Common myeloid progenitor, CD34-positive (primary cell): ENCODE results near the gene COL12A1.

Source experiments
- CTCF ChIA-PET: fragments of 350-600 bp; sonication (Branson Sonifier 250); formaldehyde crosslinking; loops from one replicate; lab custom pipeline; 2021; ENCODE audit warnings: antibody characterized with exemption; lab: Charles Lee
- POLR2A ChIA-PET: fragments of 350-600 bp; sonication (Branson Sonifier 250); formaldehyde crosslinking; loops from one replicate; lab custom pipeline; 2021; ENCODE audit warnings: antibody characterized with exemption; lab: Charles Lee
- DNase-seq, 3 donors: peaks; one replicate each; pipeline versions ENCODE4 v3.0.0 to v3.0.0-alpha.2; 2013
- H3K27ac ChIP-seq, 2 experiments: 1 replicate in 1 of 2; 2 replicates in 1 of 2; pipeline ENCODE4 v1.7.0; 2013; ENCODE audit warnings: inconsistent platforms in 2 of 2, low read length in 2 of 2, mild to moderate bottlenecking in 2 of 2, low read depth in 1 of 2, moderate library complexity in 1 of 2; ENCODE audit not compliant: severe bottlenecking in 2 of 2, insufficient read depth in 1 of 2, poor library complexity in 1 of 2
- H3K27me3 ChIP-seq, 5 experiments: replicated peaks in 2 of 5; 1 replicate in 3 of 5; 2 replicates in 2 of 5; pipeline versions ENCODE4 v1.6.1 to v1.7.0; 2013; ENCODE audit warnings: low read length in 4 of 5, mild to moderate bottlenecking in 2 of 5, moderate library complexity in 2 of 5, inconsistent platforms in 1 of 5; ENCODE audit not compliant: insufficient read depth in 5 of 5, control insufficient read depth in 4 of 5
- H3K36me3 ChIP-seq, 4 experiments: 1 replicate in 2 of 4; 2 replicates in 2 of 4; pipeline versions ENCODE4 v1.6.1 to v1.7.0; 2013; ENCODE audit warnings: low read length in 3 of 4, control low read depth in 1 of 4, mild to moderate bottlenecking in 1 of 4; ENCODE audit not compliant: control insufficient read depth in 4 of 4, insufficient read depth in 4 of 4
- H3K4me1 ChIP-seq, 4 experiments: 1 replicate in 3 of 4; 2 replicates in 1 of 4; pipeline versions ENCODE4 v1.6.1 to v1.7.1; 2013; ENCODE audit warnings: low read length in 3 of 4, mild to moderate bottlenecking in 3 of 4, control low read depth in 1 of 4, inconsistent platforms in 1 of 4, moderate library complexity in 1 of 4; ENCODE audit not compliant: control insufficient read depth in 4 of 4, insufficient read depth in 4 of 4; ENCODE audit errors: control extremely low read depth in 1 of 4
- H3K4me3 ChIP-seq, 7 experiments: 1 replicate in 4 of 7; 2 replicates in 3 of 7; pipeline versions ENCODE4 v1.5.1 to v1.7.0; 2013; ENCODE audit warnings: mild to moderate bottlenecking in 7 of 7, low read length in 6 of 7, moderate library complexity in 6 of 7, inconsistent platforms in 2 of 7, low read depth in 2 of 7, control low read depth in 1 of 7; ENCODE audit not compliant: insufficient read depth in 4 of 7, control insufficient read depth in 1 of 7; ENCODE audit errors: extremely low read depth in 1 of 7
- H3K9me3 ChIP-seq, 5 experiments: 1 replicate in 4 of 5; 2 replicates in 1 of 5; pipeline versions ENCODE4 v1.6.1 to v1.7.1; 2013; ENCODE audit warnings: low read length in 4 of 5, mild to moderate bottlenecking in 2 of 5, inconsistent platforms in 1 of 5, low read depth in 1 of 5, moderate library complexity in 1 of 5; ENCODE audit not compliant: control insufficient read depth in 4 of 5, insufficient read depth in 2 of 5; ENCODE audit errors: control extremely low read depth in 1 of 5
- WGBS: methylation state at CpG from one replicate; pipeline ENCODE4 v1.1.5; 2013; ENCODE audit not compliant: insufficient coverage; 5-methylcytosine and 5-hydroxymethylcytosine counted together

COL12A1 gene

DNA sequence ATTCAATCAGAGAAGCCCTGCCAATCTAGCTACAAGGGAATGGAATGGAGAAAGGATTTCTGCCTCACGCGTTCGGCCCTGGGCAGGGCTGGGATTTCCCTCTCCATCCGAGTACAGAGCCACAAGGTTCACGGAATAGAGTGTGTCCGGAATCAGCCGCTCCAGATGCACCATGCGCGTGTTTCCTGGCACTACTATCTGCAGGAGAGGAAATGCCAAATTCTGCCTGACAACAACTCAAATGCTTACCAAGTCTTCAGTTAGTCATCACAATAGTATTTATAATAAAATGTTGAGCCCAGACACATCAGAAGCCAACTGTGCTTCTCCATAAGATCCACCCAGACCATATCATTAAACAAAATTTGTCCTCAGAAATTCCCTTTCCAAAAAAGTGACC lies 75.1 kb downstream of the COL12A1 start:
- H3K9me3 ChIP-seq: no peaks in the 10 kb centered on the region
- no peaks in the 10 kb centered on the region for H3K36me3 ChIP-seq
- H3K4me1 ChIP-seq: no peaks in the 10 kb centered on the region
- H3K4me3 ChIP-seq: no peak overlapping the region
- 95% methylated on average over 7 of the region's 9 CpGs for WGBS
- DNase-seq: no peak
- ChIA-PET CTCF (no interaction called here), POLR2A (no interaction called here)
- H3K27ac ChIP-seq: no peak overlapping the region
- no peaks in the 10 kb centered on the region for H3K27me3 ChIP-seq

DNA sequence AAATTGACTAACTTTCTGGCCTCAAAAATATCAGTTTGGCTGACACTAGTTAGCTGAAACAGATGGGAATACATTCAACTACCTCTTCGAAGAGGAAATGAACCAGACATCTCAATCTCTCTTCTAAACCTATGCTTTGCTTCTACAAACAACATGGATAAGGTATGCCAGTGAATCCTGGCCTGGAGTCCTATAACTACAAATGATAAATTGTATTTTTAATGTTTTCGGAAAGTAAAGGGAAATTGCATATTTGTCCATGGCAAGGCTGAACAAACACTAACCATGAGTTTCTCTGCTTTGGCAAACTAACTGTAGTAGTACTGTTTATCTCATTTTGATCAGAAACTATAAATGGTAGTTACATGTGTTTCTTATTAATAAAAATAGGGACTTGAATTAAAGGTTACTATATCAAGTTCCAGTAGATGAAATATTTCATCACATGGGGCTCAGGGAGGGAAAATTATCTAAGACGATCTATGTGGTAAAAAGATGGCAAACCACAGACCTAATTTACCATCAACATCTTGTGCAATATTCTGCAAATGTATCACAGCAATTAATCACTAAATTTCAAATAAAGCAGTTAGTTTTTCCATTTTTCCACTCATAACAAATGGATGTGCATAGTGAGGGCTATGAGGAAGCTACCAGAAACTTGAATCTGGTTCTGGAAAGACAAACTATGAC lies 76.8 kb downstream of the COL12A1 start:
- WGBS: no CpG with 5 or more reads among the region's 3 CpGs
- Histone ChIP-seq H3K4me3 (no peak overlapping the region), H3K36me3 (no peaks in the 10 kb centered on the region), H3K9me3 (no peaks in the 10 kb centered on the region), H3K27ac (no peak overlapping the region), H3K27me3 (no peaks in the 10 kb centered on the region), H3K4me1 (no peaks in the 10 kb centered on the region)
- ChIA-PET POLR2A (interaction anchor here (0.8 kb wide), 1 partner anchor 9 kb away, joined by 3 read pairs; no protein-coding TSS in a partner anchor), CTCF (no interaction called here)
- DNase-seq: no peak

DNA sequence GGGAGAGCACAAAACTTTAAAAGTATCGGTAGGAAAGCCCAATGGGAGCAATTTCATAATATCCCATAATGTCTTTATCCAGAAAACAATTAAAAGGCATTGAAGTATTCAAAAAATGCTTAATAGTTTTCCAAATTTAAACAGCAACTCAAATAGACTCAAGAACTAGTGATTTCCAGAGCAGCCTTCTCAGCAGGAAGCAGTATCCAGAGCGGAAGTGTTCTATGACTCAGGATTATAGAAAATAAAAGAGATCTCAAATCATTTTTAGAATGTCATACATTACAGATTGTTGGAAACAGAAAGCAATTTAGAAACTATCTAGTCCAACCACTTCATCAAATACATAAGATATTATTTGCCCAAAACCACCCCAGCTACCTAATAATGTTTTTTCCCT lies 79.3 kb downstream of the COL12A1 start:
- no peak overlapping the region for H3K27ac ChIP-seq
- H3K9me3 ChIP-seq: no peaks in the 10 kb centered on the region
- H3K4me1 ChIP-seq: no peaks in the 10 kb centered on the region
- DNase-seq: no peak
- H3K36me3 ChIP-seq: no peaks in the 10 kb centered on the region
- ChIA-PET POLR2A (no interaction called here), CTCF (no interaction called here)
- 100% methylated on average over 1 of the region's 2 CpGs for WGBS
- H3K4me3 ChIP-seq: no peak overlapping the region
- H3K27me3 ChIP-seq: no peaks in the 10 kb centered on the region

DNA sequence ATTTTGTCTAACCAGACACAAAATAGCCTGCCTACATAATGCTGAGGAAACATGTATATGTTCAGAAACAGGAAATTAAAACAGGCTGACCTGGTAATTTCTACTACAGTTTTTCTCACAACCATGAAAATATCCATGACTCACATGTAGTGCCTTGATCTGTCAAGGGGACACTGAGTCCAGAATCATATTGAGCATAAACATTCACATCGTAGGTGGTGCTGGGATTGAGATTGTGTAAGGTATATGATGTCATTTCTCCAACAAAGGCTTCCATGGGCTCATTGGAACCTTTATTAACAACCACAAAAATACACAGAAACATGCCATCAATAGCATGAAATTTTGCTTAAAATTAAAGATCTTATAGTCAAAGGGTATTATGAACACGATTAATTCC lies 80.9 kb downstream of the COL12A1 start:
- Histone ChIP-seq H3K4me3 (no peak overlapping the region), H3K36me3 (no peaks in the 10 kb centered on the region), H3K9me3 (no peaks in the 10 kb centered on the region), H3K4me1 (no peaks in the 10 kb centered on the region), H3K27ac (no peak overlapping the region), H3K27me3 (no peaks in the 10 kb centered on the region)
- ChIA-PET CTCF (no interaction called here), POLR2A (no interaction called here)
- DNase-seq: no peak
- no CpG with 5 or more reads among the region's 2 CpGs for WGBS

DNA sequence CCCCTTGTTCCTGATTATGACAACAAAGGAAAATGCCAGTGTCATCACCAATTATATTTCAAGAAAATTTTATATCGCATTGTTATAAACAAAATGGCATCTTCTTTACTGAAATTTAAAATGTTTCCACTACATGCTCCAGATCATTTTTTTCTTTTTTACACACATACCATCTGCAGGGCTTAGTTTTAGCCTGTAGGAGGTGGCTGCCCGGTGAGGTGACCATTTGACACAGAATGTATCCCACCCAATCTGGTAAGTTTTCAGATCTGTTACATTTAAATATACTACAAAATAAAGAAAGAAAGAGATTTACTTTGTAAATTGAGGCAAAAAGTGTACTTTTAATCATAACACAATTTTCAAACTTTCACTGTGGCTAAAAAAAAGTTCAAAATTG lies 81.8 kb downstream of the COL12A1 start:
- ChIA-PET POLR2A (no interaction called here), CTCF (no interaction called here)
- no peak for DNase-seq
- no peaks in the 10 kb centered on the region for H3K36me3 ChIP-seq
- no CpG with 5 or more reads among the region's 2 CpGs for WGBS
- no peak overlapping the region for H3K27ac ChIP-seq
- H3K9me3 ChIP-seq: no peaks in the 10 kb centered on the region
- H3K4me1 ChIP-seq: peaks cover 0 to 2% (median 0%) of the 10 kb centered on the region in 4 experiments
- no peaks in the 10 kb centered on the region for H3K27me3 ChIP-seq
- no peak overlapping the region for H3K4me3 ChIP-seq

DNA sequence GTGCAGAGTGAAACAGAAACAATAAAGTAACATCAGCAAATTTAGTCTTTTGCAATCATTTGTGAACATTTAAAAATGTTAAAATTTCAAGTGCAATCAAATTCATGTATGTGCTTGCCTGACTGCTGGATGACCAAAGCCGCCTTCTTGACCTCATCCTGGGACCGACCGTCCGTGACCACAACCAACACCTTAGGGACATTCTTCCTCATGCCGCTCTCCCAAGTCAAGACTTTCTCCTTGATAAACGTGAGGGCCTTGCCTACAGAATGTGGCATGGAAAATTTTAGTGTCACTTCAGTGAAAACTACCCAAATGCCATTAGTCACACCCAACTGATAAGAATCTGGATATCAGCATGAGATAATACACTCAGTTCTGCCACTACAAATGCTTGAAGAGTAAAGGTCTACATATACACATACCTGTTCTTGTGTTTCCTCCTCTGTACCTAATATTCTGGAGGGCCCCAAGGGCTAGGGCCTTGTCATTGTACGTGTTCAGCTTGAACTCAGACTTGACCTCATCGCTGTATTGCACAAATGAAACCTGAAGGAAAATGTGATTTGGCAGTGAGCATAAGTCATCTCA lies 86.8 kb downstream of the COL12A1 start:
- Histone ChIP-seq H3K27me3 (no peaks in the 10 kb centered on the region), H3K4me1 (peaks cover 0 to 7% (median 0%) of the 10 kb centered on the region in 4 experiments), H3K9me3 (no peaks in the 10 kb centered on the region), H3K27ac (no peak overlapping the region), H3K4me3 (no peak overlapping the region), H3K36me3 (no peaks in the 10 kb centered on the region)
- WGBS: 95% methylated on average over 6 of the region's 8 CpGs
- DNase-seq: no peak
- CTCF ChIA-PET: no interaction called here
- POLR2A ChIA-PET: no interaction called here

DNA sequence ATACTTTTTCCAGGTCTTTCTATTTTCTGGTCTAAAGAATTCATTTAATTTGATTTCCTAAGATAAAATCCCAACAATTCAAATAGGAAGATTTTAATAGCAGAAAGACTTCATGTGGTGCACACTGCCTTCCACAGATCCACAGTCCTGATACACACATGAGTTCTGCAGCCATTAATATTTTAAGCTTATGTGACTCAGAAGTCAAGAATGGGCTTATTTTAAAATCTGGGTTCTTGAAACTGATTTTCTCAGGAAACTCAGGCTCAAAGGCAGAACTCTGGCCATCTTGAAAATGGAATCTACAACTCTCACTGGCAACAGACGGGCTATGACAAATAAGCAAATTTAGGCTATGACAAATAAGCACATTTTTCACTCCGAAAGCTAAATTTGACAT lies 88.2 kb downstream of the COL12A1 start:
- WGBS: no CpG with 5 or more reads among the region's 2 CpGs
- POLR2A ChIA-PET: no interaction called here
- Histone ChIP-seq H3K4me3 (no peak overlapping the region), H3K9me3 (no peaks in the 10 kb centered on the region), H3K4me1 (peaks cover 0 to 7% (median 0%) of the 10 kb centered on the region in 4 experiments), H3K27ac (no peak overlapping the region), H3K27me3 (no peaks in the 10 kb centered on the region), H3K36me3 (no peaks in the 10 kb centered on the region)
- CTCF ChIA-PET: no interaction called here
- no peak for DNase-seq
